KOPT-K1 (cell line): ENCODE data around the gene HSD11B2.

Experiments used
- H3K27ac ChIP-seq: fragments of 200-600 bp; sonication (generic); 2 replicates; pipeline ENCODE4 v1.5.1; 2016; ENCODE audit warnings: antibody characterized with exemption, mild to moderate bottlenecking, low read depth, low read length; ENCODE audit not compliant: poor library complexity, severe bottlenecking
- H3K36me3 ChIP-seq: fragments of 200-600 bp; sonication (generic); 2 replicates; pipeline ENCODE4 v1.5.1; 2017; ENCODE audit warnings: antibody characterized with exemption, mild to moderate bottlenecking, low read length, moderate library complexity; ENCODE audit not compliant: insufficient read depth
- H3K9me3 ChIP-seq: fragments of 200-600 bp; sonication (generic); 2 replicates; pipeline ENCODE4 v1.5.1; 2017; ENCODE audit warnings: antibody characterized with exemption, low read length, mild to moderate bottlenecking; ENCODE audit not compliant: insufficient read depth, poor library complexity, severe bottlenecking

Gene HSD11B2

DNA sequence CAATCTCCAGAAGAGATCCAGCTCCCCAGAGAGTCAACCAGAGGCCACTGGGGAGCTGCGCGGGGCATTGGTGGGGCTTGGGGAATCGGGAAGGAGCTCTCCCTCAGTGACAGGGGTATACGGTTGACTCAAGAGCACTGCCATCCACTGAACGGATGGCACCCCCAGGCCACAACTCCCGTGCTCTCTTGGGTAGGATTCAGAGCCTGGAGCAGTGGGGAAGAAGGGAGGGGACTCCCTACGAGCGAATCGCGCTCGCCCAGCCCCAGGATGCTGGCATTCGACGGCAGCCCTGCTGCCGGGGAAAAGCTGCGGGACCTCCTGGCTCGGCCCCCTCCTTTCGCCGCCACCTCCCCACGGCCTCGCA is 37.1 kb upstream of the HSD11B2 start:
- no peaks in the 10 kb centered on the region for H3K9me3 ChIP-seq
- H3K36me3 ChIP-seq, result no peaks in the 10 kb centered on the region
- H3K27ac ChIP-seq, result no peak overlapping the region

DNA sequence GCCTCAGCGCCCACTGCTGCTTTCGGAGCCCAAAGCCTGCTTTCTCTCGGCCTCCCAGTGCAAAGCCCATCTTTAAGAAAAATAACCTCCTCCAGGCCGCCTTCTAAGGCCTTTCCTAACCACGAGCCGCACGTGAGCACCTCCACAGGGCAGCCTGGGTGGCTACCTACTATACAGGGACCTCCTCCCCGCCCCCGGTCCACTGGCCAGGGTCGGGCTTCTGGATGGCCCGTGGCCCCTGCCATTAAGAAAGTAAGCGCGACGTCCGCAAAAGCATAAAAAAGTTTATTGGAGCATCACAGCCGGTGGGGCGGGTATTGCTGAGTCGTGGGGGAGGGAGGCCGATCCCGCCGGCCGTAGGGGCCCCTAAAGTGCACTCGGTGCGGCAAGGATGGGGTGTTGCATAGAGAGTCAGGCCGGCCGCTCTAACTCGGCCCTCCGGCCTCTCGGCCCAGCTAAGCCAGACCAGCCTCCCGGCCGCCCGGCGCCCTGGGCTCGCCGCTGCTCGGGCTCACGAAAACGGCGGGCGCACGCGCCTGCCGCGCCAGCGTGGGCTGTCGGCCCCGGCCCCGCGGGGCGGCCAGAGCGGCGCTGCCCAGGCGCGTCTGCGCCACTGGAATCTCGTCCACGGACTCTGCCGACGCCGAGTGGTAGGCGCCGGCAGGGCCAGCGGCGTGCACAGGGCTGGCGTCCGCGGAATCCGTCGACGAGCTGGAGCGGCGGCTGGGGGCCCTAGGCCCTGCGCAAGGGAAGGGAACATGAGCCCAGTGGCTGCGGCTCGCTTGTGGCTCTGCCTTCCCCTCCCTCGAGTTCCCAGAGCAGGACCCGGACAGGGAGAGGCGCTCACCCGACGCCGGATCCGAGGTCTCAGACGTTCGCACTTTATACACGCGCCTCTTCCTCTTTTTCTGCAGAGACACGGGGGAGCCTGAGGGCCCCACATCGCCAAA is 36.5 kb upstream of the HSD11B2 start:
- no peak overlapping the region for H3K27ac ChIP-seq

DNA sequence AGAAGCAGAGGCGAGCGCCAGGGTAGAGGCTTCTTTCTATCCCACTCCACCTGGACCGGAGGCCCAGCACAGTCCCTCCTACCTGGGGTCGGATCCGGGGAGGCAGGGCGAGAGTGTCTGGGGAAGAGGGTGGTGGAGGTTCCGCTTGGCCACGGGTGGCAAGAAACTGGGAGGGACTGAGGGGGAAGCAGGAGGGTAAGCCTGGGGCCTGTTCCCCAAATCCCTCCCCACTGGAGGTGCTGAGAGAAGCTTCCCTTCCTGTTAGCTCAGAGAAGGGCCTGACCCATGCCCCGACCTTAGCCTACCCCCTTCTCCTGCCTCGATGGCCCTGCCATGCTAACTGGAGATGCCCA is 35.8 kb upstream of the HSD11B2 start:
- Histone ChIP-seq H3K27ac (no peak overlapping the region), H3K36me3 (no peaks in the 10 kb centered on the region), H3K9me3 (no peaks in the 10 kb centered on the region)

More for the DNA sequence above, 36.5 kb upstream of the HSD11B2 start:
- H3K36me3 ChIP-seq, result no peaks in the 10 kb centered on the region
- H3K9me3 ChIP-seq, result no peaks in the 10 kb centered on the region

DNA sequence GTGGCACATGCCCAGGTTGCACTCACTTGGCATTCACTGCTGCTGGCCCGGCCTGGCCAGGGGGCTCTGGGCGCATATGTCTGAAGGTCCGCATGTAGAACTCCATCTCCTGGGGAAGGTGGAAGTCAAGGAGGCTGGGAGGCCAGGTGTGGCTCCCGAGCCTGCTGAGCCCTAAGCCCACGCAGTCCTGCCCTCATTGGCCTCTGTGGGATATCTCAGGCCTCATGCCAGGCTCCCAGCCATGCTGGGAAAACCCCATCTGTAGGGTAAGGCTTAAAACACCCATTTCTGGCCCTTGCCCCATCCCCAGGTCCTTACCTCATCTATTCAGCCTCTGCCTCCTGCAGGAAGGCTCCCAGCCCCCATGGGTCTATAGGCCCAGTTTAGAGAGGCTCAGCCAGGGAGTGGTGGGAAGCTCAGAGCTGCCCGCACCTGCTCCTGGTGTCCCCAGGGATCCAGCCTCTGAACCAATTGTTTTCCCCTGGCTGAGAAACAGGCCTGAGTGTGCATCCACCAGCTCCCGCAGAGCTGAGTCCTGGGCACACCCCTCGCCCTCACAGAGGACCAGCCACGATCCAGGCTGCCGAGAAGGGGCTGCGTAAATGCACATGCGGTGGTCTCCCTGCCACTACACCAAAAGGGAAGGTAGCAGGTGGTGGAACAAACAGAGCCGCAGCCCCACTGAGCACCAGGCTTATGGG is 35.3 kb upstream of the HSD11B2 start:
- no peaks in the 10 kb centered on the region for H3K36me3 ChIP-seq
- H3K9me3 ChIP-seq, result no peaks in the 10 kb centered on the region
- H3K27ac ChIP-seq, result no peak overlapping the region

DNA sequence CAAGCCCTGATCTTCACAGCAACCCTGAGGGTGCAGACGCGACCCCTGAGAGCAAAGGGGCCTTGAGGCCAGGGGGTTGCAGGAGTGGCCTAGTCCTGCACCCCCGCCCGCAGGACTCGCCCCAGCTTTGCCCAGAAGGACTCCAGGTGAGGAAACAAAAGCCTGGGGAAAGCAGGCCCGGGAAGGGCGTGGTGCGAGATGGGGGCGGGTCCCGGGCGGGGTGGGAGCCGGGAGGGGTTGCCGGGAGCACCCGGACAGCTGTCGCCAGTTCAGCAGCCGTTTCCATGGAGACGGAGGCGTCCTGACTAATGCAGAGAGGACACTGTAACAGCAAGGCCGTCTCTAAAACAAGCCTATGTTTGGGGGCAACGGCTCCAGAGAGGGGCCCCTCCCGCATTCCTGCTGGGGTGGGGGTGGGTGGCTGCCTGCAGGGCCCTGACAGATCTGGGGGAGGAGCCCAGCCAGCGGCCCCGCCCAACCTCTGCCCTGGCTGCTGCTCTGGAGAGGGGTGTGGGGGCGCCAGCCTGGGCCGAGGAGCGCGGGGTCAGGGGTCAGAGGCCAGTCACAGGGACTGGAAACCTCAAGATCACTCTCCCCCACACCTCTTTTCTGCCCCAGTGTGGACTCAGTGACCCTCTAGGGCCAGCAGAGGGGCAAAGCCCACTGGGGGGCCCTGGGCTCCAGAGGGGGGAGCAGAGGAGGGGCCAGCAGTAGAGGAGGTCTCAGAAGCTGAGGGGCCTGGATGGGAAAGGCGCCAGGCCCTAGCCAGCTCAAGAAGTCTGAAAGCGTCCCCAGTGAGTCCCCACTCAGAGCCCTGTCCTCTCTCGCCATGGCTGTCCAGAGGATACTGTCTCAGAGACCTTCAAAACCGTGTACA is 34.5 kb upstream of the HSD11B2 start:
- Histone ChIP-seq H3K9me3 (no peaks in the 10 kb centered on the region), H3K36me3 (no peaks in the 10 kb centered on the region), H3K27ac (no peak overlapping the region)

DNA sequence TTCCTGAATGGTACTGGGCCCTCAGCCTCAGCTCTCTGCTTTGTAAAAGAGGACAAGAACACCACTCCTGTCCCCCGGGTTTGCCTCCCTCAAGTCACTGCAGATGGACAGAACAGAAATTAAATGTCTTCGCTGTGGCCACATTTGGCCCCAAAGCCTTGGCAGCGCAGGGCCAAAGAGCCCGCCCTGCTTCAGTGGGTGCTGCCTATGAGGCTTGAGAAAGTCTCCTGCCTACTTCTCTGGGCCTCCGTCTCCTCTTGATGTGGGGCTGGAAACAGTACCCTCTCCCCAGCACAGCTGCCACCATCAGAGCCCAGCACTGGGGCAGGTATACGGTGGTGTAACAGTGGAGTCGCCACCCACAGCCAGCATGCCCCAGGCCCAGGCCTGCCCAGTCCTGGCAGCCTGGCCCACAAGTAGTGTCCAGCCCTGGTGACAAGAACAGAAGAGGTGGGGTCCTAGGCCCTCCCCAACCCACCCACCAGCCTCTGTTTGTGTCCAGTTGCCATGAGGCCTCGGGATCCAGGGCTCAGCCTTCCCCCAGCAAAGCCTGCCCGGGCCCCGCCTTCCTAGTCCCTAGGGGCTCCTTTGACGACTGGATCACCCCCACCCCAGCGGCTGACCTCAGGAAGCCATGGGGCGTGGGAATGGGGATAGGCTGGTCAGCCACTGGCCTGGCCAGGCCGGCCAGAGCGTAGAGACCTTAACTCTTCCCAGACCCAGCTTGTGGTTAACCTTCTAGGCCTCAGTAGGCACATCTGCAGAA is 33.7 kb upstream of the HSD11B2 start:
- H3K36me3 ChIP-seq, result no peaks in the 10 kb centered on the region
- no peaks in the 10 kb centered on the region for H3K9me3 ChIP-seq
- H3K27ac ChIP-seq, result no peak overlapping the region

DNA sequence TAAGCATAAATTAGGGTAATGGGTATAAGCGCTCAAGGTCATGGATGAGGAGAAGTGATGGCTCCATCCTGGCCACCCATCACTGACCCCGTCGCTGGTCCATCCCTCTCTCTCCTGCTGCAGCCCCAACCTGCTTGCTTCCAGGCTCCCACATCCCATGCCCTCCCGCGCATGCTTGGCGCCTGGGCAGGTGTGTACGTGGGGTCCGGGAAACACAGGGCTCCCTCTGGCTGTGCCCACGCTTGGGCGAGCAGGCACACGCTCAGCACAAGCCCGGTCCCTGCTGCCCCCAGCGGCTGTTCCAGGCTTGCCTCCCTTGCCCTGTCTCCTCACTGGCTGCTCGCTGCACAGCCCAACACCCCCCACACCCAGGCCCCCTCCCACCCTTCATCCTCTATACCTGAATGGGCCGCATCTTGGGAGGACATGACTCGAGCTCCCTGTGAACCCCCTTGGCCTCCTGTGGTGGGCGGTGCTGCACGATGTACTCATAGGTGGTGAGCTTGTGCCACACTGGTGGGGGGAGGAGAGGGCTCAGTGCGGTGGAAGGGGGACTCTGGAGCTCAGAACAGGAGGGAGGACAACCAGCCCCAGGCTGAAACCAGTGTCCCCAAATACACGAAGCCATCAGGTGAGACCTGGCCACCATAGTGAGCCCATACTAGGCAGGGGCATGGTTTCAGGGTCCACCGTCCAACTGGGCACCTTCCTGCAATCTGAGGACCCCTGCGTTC is 32.9 kb upstream of the HSD11B2 start:
- no peaks in the 10 kb centered on the region for H3K36me3 ChIP-seq
- H3K9me3 ChIP-seq, result no peaks in the 10 kb centered on the region
- H3K27ac ChIP-seq, result no peak overlapping the region

DNA sequence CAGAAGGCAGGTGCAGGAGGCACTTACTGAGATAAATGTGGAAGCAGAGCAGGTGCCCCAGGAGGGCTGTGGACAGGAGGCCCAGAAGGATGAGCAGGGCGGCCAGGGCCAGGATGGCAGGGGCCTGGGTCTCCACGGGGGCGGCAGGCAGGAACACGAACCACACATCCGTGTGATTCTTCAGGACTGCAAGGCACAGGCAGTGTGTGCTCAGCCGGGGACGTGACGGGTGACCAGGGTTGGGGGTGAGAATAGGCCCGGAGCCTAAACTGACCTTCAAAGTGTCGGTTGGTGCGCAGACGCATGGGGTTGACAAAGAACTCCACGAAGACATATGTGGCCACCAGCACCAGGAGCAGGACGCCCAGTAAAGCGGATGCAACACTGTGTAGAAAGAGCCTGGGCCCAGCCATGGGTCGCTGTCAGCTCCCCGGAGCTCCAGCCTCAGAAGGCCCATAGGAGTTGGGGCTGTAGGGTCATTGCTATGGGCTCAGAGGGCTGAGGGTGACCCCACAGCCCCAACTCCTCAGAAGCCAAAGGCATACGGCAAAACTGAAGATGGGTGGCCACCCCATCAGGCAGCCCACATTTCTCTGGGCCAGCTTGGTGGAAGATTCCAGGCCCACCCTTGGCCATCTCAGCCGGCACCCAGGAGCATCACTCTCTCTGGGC is 32.2 kb upstream of the HSD11B2 start:
- H3K9me3 ChIP-seq, result no peaks in the 10 kb centered on the region
- no peak overlapping the region for H3K27ac ChIP-seq
- H3K36me3 ChIP-seq, result no peaks in the 10 kb centered on the region

DNA sequence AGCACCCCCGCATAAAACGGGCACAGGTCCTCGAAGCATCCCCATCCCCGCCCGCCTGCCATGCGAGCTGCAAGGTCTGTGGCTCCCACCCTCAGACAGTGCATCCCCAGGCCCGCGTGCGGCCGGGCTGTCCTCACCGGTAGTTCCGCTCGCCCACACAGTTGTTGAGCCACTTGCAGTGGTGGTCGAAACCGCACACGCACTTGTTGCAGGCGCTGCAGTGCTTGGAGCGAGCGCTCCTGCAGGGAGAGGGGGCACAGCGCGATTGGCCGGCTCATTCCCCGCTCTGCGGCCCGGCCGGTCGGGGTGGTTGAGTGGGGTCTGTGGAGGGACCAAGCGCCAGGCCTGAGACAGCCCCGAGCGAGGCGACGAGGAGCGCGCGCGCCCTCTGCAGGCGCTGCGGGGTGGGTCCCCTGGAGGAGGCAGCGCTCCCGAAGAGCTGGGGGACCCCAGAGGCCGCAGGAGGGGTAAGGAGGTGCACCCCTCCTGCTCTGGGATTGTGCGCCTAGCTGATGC is 31.6 kb upstream of the HSD11B2 start:
- H3K27ac ChIP-seq, result no peak overlapping the region
- no peaks in the 10 kb centered on the region for H3K36me3 ChIP-seq

DNA sequence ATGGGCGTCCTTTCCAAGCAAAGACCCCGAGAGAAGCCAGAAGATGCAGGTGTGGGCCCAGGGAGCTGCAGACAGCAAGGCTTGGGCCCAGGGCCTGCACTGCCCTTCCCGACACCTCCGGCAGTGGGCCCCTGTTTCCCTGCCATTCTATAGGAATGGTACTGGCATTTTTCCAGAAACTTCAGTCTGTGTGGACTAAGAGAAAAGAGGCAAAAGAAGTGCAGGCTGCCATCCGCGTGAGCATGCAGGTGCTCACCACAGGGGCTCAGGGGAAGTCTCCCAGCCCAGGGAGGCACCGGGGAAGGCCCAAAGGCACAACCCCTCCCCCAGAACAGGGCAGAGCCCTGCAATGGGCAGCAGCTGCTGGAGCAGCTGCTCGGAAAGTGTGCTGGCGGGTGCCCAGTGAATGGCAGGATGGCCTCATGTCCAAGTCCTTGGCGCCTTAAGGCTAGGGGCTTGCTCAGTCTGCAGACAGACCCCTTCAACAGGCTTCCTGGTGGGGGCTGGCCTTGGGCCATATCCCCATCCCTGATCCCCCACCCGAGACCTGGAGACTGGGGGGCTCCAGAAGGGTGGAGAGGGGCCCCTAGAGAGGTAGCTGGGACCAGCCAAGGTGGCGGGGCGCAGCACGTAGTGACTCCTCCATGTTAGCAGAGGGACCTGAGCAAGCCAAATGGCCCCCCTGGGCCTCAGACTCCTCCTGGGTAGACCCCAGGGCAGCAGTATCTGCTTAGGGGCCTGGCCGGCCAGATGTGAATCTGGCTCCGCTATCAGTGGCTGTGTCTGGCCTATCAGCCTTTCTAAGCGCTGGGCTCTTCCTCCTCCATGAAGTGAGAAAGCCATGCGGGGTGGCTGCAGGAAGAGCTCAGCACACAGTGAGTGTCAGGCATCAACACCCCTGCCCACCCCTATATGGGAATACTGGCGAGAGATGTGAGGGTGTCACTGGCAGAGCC is 30.9 kb upstream of the HSD11B2 start:
- Histone ChIP-seq H3K9me3 (no peaks in the 10 kb centered on the region), H3K36me3 (no peaks in the 10 kb centered on the region), H3K27ac (no peak overlapping the region)

More for the DNA sequence above, 31.6 kb upstream of the HSD11B2 start:
- H3K9me3 ChIP-seq, result no peaks in the 10 kb centered on the region

DNA sequence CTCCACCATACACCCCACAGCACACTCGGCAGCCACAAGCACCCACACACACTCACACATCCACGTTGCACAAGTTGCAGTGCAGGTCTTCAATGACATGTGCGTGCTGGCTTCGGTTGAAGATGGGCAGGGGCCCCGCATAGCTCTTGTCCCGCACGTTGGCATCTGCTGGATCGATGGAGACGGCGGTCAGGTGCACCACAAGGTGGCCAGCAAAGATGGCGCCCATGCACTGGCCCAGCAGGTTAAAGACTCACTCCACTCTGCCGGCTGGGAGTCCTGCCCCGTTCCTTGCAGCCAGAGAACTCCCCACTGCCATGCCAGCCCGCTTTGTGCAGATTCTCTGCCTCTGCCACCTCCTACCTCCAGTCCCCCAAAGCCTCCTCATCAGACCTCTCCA is 30.0 kb upstream of the HSD11B2 start:
- H3K36me3 ChIP-seq, result no peaks in the 10 kb centered on the region
- H3K9me3 ChIP-seq, result no peaks in the 10 kb centered on the region
- H3K27ac ChIP-seq, result no peak overlapping the region

DNA sequence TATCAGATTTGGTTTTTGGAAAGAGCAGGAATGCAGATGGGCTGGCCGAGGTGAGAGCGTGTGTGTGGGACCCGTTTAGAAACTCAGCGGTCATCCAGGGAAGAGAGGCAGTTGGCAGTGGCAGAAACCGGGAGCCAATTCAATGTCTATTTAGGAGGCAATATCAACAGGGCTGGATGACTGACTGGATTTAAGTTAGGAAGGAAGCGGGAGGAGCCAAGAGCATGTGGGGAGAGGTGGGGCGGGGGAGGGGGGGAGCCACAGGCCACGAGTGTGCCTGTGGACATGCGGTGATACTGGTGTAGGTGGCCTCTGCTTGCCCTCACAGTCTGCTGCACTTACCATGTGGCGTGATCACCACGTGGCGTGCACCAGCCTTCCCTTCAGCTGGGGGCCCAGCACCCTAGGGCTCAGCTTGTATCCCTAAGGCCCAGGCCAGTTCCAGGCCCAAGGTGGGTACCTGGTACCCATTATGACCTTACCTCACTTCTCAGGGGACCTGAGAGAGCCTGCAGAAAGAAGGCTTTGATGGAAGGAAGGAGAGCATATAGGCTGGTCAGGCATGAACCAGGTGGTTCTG is 26.9 kb upstream of the HSD11B2 start:
- Histone ChIP-seq H3K9me3 (no peaks in the 10 kb centered on the region), H3K27ac (no peak overlapping the region), H3K36me3 (no peaks in the 10 kb centered on the region)
